HUES6 (cell line): Measurements from ENCODE around the gene TAAR2.

Experiments used
- H3K27ac ChIP-seq: 2 replicates; pipeline ENCODE4 v1.7.0; 2013; ENCODE audit warnings: low read depth, mild to moderate bottlenecking, low read length, inconsistent platforms
- H3K27me3 ChIP-seq: 2 replicates; pipeline ENCODE4 v1.6.1; 2013; ENCODE audit warnings: low read length; ENCODE audit not compliant: control insufficient read depth, insufficient read depth
- H3K36me3 ChIP-seq: 2 replicates; pipeline ENCODE4 v1.6.1; 2013; ENCODE audit warnings: low read length; ENCODE audit not compliant: control insufficient read depth, insufficient read depth
- H3K4me1 ChIP-seq: 2 replicates; pipeline ENCODE4 v1.6.1; 2013; ENCODE audit warnings: low read length; ENCODE audit not compliant: control insufficient read depth, insufficient read depth
- H3K4me3 ChIP-seq: 2 replicates; pipeline ENCODE4 v1.5.1; 2013; ENCODE audit warnings: low read depth, low read length
- H3K9ac ChIP-seq: one replicate; pipeline ENCODE4 v1.6.1; 2013; ENCODE audit warnings: mild to moderate bottlenecking, low read length
- H3K9me3 ChIP-seq: 2 replicates; pipeline ENCODE4 v1.6.1; 2013; ENCODE audit warnings: low read depth, low read length; ENCODE audit not compliant: control insufficient read depth, insufficient read depth

TAAR2 gene

DNA sequence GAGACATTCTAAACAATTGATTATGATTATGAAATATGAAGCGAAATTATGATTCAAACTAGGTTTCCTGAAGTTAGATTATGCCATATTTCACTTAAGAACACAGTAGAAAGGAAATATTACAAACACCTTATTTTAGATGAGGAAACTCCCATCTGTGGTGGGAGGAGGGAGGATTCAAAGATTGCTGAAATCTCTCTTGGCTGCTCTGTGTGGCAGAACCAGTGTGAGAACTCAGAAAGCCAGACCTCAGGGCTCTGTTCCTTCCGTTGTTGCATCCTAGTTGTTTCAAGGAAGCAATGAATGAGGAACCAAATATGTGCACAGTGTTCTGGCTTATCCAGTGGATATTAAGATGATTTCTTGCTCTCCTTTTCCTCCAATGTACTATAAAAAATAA, 36.7 kb downstream of the TAAR2 start:
- H3K9ac ChIP-seq, result no peak overlapping the region
- H3K27me3 ChIP-seq, result no peaks in the 10 kb centered on the region
- H3K9me3 ChIP-seq, result no peaks in the 10 kb centered on the region
- no peak overlapping the region for H3K27ac ChIP-seq
- no peaks in the 10 kb centered on the region for H3K4me1 ChIP-seq
- H3K4me3 ChIP-seq, result no peak overlapping the region
- H3K36me3 ChIP-seq, result no peaks in the 10 kb centered on the region

DNA sequence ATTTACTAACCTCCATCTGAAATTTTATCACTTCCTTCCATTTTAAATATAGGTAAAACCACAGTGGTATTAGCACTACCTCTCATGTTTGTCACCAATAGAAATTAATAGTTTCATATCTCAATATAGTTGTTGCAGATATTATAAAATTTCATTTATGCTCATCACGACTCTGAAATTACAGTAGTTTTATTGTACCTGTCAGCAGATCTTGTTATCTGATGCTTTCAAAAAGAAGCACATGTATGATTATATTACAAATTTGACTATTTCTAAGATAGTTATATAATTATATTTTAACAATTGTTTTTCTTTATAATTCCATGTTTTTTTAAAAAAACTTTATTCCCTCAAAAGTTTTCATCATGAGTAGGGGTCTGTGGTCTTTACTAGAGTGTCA, 39.4 kb downstream of the TAAR2 start:
- Histone ChIP-seq H3K9me3 (no peaks in the 10 kb centered on the region), H3K4me3 (no peak overlapping the region), H3K4me1 (no peaks in the 10 kb centered on the region), H3K9ac (no peak overlapping the region), H3K27me3 (no peaks in the 10 kb centered on the region), H3K36me3 (no peaks in the 10 kb centered on the region), H3K27ac (no peak overlapping the region)

DNA sequence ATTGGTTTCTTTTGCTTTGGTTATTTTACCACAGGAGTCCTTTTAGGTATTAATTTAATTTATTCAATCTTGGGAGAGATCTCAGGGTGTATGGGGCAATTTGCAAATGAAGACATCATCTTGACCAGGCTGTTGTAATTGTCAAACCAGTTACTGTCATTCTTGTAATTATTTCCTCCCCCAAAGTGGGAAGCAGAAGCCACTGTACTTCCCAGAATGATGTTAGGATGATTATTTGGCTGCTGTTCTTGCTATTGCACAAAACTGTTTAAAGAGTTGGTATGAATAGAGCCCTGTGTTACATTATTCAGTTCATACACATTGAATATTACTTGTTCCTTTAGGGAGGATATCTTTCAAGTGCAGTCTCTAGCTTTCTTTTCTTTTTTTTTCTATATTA, 52.3 kb downstream of the TAAR2 start:
- H3K36me3 ChIP-seq, result no peaks in the 10 kb centered on the region
- H3K27me3 ChIP-seq, result no peaks in the 10 kb centered on the region
- H3K4me1 ChIP-seq, result peaks cover 11% of the 10 kb centered on the region
- H3K27ac ChIP-seq, result no peak overlapping the region
- H3K4me3 ChIP-seq, result no peak overlapping the region
- H3K9me3 ChIP-seq, result no peaks in the 10 kb centered on the region
- no peak overlapping the region for H3K9ac ChIP-seq

GRCh38 chr6:132570221-132570777, 53.8 kb downstream of the TAAR2 start, which contains the start of gene TAAR6:
TSS of gene TAAR6 (plus strand) at chr6:132570322. CDS start at chr6:132570322, 0 bp downstream.
- no peaks in the 10 kb centered on the region for H3K36me3 ChIP-seq
- H3K9me3 ChIP-seq, result no peaks in the 10 kb centered on the region
- no peaks in the 10 kb centered on the region for H3K27me3 ChIP-seq
- H3K4me1 ChIP-seq, result peaks cover 11% of the 10 kb centered on the region
- H3K9ac ChIP-seq, result no peak within 1 kb of the TSS
- no peak within 1 kb of the TSS for H3K27ac ChIP-seq
- no peak within 1 kb of the TSS for H3K4me3 ChIP-seq

DNA sequence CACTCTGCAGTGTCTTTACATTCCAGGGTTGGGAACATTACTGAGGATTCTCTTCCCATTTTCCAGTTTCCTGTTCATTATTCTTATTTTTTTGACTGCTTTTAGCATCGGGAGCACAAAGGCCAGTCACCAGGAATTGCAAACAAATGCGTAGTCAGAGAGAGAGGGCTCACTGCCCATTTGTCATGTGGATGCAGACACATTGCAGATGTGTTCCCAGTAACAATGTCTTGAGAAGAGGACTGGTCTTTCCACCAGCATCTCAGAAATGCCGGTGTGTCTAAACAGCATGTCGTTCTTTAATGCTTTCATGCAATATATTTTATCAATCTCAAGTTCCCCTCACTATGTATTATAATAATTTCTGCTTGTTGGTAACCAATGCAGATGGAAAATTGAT, 54.9 kb downstream of the TAAR2 start:
- H3K4me1 ChIP-seq, result peaks cover 11% of the 10 kb centered on the region
- no peak overlapping the region for H3K9ac ChIP-seq
- no peaks in the 10 kb centered on the region for H3K9me3 ChIP-seq
- H3K4me3 ChIP-seq, result no peak overlapping the region
- H3K27me3 ChIP-seq, result no peaks in the 10 kb centered on the region
- no peaks in the 10 kb centered on the region for H3K36me3 ChIP-seq
- H3K27ac ChIP-seq, result no peak overlapping the region

- Histone ChIP-seq H3K27me3 (no peaks in the 10 kb centered on the region), H3K9ac (no peak overlapping the region), H3K9me3 (no peaks in the 10 kb centered on the region), H3K27ac (no peak overlapping the region), H3K4me3 (no peak overlapping the region), H3K36me3 (no peaks in the 10 kb centered on the region), H3K4me1 (peaks cover 11% of the 10 kb centered on the region)
Observed at GRCh38 chr6:132568611-132569010, 55.5 kb downstream of the TAAR2 start.

DNA sequence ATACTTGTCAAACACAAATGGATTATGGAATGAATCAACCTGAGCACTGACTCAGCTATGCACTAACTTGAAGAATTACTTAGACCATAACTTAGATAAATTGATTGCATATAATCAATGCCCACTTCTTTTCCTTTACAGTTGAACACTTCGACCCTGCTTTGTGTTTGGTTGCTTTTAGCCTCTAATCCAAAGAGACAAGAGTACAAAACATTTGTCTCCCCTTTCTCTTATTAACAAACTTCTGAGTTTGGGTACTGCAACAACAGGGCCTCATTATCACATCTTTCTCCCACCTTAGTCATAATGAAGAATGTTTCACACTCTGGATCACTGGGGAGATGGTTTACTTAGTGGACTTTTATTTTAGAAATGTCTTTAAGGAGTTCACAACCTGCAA, 56.5 kb downstream of the TAAR2 start:
- Histone ChIP-seq H3K27ac (no peak overlapping the region), H3K9me3 (no peaks in the 10 kb centered on the region), H3K36me3 (no peaks in the 10 kb centered on the region), H3K9ac (no peak overlapping the region), H3K27me3 (no peaks in the 10 kb centered on the region), H3K4me3 (no peak overlapping the region), H3K4me1 (peaks cover 11% of the 10 kb centered on the region)
